Measurements from ENCODE around the gene ADRA2C.

- TF ChIP-seq CTCF (conservative IDR thresholded peaks at IDR 0.05; ENCODE audit: low read depth in 2 of 2), result no peak
- TF ChIP-seq EZH2phosphoT487 (IDR thresholded peaks at IDR 0.05; ENCODE audit: unreplicated experiment), result no peak
- no peak for TF ChIP-seq EZH2 (IDR thresholded peaks at IDR 0.05; ENCODE audit: low read depth, unreplicated experiment)
- TF ChIP-seq CREB1 (CRISPR knock-in tag; IDR thresholded peaks at IDR 0.05; ENCODE audit: low read depth), result no peak
- no peak for TF ChIP-seq POLR2AphosphoS5 (IDR thresholded peaks at IDR 0.05; ENCODE audit: low read depth)
- TF ChIP-seq REST (IDR thresholded peaks at IDR 0.05; ENCODE audit: unreplicated experiment), result no peak
- TF ChIP-seq STAT1 (IDR thresholded peaks at IDR 0.05; ENCODE audit: unreplicated experiment), result no peak
- TF ChIP-seq ZNF114 (CRISPR knock-in tag; IDR thresholded peaks at IDR 0.05), result no peak
- TF ChIP-seq JUNB (IDR thresholded peaks at IDR 0.05; ENCODE audit: unreplicated experiment), result no peak
Observed at GRCh38 chr4:3736290-3736689, 29.9 kb upstream of the ADRA2C start.

All from GM23338 (cell line).